Hematopoietic multipotent progenitor cell treated with erythropoietin and hydrocortisone succinate and interleukin-3 and kit ligand, for 15 days (in vitro differentiated cells): ENCODE measurements around the gene NAP1L1.
"Not testable (repeated sequence)": the region's sequence is repeated elsewhere in the genome, so short reads cannot be mapped to it uniquely, and the experiment has no call there.

Experiments used
- DNase-seq: peaks from one replicate; pipeline ENCODE4 v3.0.0-alpha.2; 2015; ENCODE audit warnings: low spot score

Gene NAP1L1

GRCh38 chr12:75990189-75990912 is 94.1 kb downstream of the NAP1L1 start:
- DNase-seq, result no peak

DNA sequence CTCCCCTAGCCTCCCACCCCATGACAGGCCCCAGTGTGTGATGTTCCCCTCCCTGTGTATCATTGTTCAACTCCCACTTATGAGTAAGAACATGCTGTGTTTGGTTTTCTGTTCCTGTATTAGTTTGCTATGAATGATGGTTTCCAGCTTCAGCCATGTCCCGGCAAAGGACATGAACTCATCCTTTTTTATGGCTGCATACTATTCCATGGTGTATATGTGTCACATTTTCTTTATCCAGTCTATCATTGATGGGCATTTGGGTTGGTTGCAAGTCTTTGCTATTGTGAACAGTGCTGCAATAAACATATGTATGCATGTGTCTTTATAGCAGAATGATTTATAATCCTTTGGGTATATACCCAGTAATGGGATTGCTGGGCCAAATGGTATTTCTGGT is 96.8 kb downstream of the NAP1L1 start:
- DNase-seq, result not testable (repeated sequence)
